ENCODE measurements around the gene KBTBD4.

DNA sequence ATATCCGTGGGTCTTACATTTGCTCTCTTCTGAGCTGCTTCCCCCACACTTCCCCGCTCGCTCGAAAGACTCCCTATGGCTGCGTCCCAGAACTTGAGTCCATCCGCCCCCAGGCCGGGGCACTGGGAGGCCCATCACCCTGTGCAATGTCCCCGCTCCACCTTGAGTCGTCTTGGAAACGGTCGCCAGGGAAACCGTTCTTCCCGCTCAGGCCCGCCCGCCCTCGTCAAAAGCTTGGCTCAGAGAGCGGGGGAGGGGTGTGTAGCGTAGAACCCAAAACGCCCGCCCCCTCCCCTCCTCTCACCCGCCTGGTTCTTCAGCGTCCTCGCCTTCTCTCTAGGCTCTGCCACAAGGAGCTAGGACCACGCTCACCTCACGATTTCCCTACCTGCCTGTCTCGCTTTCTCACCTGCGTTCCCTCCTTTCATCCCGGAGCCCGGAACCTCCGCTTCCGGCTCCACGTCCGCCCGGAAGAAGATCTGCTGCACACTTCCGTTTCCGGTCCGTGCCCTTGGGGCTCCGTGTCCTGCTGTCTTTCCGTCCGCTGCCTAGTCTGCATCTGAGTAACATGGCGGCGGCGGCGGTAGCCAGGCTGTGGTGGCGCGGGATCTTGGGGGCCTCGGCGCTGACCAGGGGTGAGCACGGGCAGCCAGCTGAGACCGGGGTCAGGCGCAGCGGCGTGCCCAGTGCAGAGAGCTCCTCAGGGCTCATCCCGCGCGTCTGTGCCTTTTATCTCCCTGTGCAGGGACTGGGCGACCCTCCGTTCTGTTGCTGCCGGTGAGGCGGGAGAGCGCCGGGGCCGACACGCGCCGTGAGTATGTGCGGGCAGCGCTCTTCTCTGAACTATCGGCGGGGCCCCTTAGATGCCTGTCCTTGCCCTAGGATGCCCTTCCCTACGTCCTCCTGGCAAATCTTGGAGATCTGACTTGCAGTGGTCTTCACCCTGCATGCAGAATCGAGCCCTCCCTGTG lies at the start of gene KBTBD4, which contains the start of gene NDUFS3:
- no peak for TF ChIP-seq EZH2 (IDR thresholded peaks at IDR 0.05; ENCODE audit: borderline replicate concordance, low read length)
- TF ChIP-seq, protein P1, sequence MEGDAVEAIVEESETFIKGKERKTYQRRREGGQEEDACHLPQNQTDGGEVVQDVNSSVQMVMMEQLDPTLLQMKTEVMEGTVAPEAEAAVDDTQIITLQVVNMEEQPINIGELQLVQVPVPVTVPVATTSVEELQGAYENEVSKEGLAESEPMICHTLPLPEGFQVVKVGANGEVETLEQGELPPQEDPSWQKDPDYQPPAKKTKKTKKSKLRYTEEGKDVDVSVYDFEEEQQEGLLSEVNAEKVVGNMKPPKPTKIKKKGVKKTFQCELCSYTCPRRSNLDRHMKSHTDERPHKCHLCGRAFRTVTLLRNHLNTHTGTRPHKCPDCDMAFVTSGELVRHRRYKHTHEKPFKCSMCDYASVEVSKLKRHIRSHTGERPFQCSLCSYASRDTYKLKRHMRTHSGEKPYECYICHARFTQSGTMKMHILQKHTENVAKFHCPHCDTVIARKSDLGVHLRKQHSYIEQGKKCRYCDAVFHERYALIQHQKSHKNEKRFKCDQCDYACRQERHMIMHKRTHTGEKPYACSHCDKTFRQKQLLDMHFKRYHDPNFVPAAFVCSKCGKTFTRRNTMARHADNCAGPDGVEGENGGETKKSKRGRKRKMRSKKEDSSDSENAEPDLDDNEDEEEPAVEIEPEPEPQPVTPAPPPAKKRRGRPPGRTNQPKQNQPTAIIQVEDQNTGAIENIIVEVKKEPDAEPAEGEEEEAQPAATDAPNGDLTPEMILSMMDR (IDR thresholded peaks at IDR 0.05; ENCODE audit: low read length): no peak

All from OCI-LY1 (cell line).